ENCODE results near the gene PHF2.

PHF2 gene

DNA sequence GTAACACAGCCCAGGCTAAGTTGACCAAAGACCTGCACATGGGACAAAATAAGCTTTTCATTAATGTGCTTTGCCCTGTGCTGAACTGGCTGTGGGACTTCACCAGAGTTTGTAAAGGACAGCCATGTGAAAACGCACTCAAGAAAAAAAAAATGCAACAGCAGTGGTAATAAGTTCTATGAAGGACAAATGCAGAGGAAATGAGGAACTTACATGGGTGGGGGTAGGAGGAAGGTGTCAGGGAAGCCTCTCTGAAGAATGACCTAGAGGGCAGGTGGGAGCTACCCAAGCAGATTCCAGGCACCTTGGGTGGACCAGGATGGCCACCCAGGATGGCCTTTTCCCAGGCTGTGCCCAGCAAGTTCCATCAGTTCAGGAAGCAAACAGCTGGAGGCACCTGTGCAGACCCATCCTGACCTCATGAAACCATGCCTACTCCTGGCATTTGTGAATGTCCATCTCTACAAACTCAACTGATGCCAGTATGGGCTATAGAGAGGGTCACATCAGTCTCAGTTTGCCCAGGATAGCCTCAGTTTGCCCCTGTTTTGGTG lies 6.7 kb upstream of the PHF2 start:
- no peak for DNase-seq

DNA sequence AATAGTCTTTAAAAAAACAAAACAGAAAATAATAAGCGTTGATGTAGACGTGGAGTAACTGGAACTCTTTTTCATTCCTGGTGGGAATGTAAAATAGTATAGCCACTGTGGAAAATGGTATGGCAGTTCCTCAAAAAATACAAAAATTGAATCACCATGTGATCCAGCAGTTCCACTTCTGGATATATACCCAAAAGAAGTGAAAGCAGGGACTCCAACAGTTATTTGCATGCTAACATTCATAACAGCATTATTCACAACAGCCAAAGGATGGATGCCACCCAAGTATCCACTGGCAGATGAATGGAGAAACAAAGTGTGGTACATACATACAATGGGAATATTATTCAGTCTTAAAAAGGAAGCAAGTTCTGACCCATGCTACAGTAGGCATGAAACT lies 4.2 kb upstream of the PHF2 start:
- DNase-seq: no peak

DNA sequence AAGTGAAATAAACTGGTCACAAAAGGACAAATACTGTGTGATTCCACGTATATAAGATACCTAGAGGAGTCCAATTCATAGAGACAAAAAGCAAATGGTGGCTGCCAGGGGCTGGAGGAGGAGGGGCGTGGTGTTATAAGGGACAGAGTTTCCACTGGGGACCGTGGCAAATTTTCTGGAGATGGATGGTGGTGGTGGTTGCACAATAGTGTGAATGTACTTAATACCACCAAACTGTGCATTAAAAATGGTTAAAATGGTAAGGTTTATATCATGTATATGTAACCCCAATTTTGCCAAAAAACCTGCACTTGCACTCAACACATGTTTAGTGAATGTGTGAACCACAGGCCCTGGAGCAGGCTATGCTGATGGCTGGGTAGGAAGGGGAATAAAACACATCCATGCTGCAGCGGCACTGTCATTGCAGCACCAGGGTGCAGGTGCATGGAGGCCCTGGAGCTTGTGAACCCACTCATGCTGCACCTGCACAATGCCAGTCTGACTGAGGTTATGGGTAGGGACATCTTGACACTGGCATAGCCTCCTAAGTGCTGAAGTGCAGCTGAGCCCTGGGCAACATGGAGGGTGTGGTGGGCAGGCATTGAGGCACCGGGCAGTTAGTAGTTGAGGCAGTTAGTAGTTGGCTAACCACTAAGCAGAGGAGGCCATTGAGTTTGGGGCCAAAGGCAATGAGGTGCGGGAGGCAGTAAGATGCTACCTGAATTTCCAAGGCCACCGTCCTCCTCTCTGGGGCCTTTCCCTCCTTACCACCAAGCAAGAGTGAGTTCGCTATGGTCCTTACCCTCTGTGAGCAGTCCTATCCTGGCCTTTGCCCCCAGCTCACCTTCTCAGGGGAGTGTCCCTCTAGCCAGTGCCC lies 3.5 kb upstream of the PHF2 start:
- DNase-seq: no peak

DNA sequence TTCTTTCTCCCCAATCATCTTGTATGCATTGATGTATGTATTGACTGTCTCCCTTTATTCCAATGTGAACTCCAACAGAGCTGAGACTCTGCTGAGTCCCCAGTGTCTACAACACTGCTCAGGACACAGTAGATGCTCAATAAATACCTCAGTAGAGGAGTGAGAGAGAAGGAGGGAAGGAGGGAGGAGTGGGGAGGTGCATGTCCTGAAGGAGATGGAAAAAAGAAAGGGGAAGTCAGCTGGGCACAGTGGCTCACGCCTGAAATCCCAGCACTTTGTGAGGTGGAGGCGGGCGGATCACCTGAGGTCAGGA lies 2.9 kb upstream of the PHF2 start:
- no peak for DNase-seq

DNA sequence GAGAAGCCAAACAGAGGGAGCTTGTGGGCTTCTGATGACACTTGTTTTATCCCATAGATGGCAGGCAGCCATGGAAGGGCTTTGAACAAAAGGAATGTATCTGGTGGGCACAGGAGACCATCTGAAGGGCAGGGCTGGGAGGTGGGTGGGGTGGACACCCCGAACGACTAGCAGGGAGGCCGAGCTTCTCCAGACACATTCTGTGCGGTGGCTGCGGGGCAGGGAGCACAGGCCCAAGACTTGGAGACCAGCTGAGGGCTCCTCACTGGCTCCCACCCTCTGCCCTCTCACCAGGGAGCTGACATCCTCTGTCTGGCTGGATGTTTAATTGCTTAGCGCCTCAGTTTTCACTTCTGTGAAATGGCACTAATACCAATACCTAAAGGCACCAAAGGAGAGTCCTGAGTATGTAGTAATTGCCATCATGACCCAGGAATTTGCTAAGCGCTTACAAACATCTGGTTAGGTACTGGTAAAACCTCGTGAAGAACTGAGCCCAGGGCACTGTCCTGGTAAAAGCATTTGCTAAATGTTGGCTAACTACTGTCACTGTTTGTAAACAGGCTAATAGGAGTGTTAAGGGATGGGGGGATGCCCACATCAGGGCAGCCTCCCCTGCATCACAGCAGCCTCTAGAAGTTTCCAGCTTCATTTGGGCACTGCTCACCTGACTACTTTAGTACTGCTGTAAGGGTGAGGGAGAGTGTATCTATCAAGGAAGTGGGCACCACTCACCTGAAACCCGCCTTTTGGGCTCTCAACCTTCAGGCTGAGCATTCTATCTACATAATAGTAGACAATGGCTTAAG lies 2.1 kb upstream of the PHF2 start:
- DNase-seq: no peak

DNA sequence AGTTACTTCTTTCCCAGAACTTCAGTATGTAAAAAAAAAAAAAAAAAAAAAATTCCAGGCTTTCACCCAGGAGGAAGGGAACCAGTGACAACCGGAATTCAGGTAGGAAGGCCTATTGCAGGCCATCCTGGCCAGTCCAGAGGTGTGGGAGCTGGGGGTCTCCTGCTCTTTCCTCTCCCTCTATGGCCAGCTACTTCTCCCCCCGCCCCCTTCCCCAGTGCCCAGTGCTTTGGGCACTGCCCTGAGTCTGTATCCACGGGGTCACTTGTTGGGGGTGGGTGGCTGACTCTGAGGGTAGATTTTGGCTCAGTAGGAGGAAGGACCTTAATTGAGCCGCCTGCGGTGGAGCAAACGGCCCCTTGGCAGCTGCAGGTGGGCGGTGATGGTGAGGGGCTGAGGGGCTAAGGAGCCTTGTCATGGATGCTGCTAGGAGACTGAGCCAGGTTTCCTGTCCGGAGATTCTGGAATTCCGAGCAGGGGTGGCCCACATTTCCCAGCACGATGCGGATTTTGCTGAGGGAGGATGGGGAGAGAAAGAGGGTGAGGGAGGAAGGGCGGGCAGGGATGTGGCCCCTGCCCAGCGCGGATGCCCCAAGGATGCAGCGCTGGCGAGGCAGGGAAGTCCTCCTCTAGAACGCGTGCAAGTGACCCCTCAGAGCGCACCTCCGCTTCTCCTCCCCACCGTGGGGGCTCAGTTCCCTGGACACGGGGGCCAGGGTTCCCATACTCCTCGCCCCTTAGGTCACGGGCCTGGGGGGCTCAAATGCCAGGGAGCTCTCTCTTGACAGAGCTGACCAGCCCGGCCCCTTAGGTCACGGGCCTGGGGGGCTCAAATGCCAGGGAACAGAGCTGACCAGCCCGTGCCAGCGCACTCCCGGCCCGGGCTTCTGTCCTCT lies 1.2 kb upstream of the PHF2 start:
- DNase-seq: no peak

DNA sequence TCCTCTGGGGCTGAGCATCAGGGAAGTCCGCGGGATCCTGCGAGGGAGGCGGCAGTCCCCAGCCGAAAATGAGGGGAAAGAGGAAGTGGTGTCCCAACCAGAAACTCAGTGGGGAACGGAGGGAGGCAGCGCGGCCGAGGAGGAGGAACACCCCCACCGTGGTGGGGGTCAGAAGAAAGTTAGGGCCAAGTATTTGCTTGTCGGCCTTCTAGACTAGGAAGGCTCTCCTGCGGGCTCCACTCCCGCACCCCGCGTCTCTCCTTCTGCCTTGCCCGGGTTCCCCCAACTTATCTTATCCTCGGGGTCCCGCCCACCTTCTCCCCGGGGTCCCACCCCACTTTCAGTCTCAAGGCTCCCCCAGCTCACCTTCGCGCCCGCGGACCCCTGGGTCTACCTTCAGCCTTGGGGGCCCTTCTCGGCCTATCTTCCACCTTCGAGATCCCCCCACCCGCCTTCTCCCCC lies 557 bp upstream of the PHF2 start:
- no peak for DNase-seq

DNA sequence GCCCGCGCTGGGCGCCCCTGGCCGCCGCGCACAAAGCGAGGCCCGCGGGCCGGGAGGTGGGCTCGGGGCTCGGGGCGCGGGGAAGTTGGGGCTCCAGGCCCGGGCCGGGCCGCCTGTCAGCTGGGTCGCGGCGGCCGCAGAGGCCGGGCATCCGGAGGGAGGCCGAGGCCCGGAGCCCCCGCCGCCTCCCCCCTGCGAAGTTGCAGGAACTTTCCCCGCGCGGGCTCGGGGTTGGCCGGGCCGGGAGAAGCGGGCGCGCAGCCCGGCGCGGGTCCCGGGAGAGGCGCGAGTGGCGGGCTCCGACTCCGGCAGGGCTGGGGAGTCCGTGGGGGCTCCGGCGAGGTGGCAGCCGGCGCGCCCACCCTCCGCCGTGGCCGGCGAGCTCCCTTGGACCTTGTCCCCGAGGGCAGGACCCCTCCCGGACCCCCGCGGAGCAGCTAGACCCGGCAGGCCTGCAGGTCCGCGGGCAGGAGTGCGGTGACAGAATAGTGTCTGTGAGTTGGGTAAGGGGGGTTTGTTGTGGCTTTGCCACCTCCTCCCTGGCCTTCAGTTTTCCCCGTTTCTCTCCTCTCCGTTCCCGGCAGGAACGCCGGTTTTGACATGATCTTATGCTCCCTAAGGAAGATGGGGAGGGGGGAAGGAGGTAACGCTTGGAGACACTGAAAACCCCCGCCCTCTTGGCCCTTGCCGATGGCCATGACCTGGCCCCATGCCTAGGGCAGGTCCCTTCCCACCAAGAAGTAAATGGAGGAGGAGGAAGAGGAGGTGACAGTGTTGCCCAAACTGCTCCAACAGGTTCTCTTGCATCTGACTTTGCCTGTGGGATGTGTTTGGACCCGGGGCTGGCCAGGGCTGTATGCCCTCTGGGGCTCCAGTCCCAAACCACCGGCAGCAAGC lies 942 bp downstream of the PHF2 start:
- no peak for DNase-seq

DNA sequence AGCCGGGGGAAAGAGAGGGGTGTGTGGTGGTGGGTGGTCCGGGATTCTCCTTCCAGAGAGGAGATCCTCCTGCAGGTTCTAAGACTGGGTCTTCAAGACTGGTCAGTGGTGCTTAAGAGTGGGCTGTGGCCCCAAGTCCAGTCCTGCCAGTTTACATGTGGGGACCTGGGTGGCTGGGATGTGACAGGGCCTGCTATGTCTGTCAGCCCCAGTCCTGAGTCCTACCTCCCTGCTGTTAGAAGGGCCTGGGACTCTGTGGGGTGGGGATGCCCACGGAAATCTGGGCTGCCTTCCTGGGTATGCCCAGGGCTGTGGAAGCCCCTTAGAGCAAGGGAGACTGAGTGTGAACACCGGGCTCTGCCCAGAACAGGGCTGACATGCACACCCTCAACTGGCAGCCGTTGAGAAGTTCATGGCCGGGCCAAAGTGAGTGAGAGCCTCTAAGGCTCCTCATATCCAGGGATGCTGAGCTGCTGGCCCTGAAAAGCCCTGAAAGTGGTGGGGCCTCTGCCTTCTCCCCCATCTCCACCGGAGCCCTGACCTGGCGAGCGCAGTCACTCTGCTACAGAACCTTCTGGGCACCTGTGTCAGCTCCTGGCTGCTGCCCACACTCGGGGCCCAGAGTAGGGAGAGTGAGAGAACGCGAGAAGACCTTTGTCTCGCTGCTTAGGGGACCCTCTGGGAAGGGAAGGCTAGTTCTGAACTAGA lies 1.7 kb downstream of the PHF2 start:
- DNase-seq: no peak

DNA sequence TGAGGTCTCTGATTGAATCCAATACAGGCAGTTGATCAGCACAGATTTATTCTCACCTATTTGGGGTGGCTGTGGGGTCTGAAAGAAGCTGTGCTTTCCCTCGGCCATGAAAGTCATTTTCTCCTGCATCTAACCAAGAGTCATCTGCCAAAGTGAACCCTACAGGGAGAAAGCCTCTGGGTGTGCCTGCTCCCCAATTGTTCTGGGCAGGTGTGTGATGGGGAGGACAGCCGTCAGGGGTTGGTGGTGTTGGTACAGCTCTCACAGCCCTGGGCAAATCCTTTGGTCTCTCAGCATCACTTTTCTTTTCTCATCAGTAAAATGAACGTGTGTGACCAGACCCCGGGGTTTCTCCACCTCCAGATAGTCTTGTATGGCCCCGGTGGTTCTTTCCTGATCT lies 2.5 kb downstream of the PHF2 start:
- no peak for DNase-seq

DNA sequence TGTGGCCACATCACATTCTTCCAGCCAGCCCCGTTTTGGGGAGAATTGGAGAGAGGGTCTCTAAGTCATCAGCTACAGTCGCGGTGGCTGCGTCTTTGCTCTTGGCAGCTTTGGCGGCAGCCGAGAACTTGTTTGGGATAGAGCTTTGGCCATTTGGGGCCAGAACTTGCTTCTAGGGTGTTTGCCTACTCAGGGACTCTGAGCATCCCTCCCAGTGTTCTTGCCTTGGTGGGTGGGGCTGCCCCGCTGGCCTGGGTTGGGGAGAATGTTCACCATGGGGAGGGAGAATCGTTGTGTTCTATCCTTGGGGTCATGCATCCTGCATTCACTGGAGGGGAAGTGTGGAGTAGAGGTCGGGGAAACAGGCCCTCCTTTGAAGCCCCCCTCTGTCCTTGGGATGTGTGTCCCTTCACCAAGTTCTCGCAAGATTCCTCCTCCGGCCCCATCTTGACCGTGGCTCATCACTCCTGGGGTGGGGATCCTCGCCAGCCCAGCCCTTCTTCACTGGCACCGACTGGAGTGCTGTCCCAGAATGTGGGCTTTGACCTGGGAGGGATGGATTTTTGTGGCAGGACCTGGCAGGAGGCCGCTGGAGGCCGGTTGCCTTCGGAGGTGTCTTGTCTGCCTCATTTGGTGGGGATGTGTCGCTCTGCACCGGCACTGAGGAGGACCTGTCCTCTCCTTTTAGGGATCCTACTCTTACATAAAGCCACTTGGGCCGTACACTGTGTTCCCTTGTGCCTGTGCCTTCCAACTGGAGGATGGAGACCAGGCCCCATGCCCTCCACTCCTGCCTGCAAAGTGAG lies 3.5 kb downstream of the PHF2 start:
- no peak for DNase-seq

DNA sequence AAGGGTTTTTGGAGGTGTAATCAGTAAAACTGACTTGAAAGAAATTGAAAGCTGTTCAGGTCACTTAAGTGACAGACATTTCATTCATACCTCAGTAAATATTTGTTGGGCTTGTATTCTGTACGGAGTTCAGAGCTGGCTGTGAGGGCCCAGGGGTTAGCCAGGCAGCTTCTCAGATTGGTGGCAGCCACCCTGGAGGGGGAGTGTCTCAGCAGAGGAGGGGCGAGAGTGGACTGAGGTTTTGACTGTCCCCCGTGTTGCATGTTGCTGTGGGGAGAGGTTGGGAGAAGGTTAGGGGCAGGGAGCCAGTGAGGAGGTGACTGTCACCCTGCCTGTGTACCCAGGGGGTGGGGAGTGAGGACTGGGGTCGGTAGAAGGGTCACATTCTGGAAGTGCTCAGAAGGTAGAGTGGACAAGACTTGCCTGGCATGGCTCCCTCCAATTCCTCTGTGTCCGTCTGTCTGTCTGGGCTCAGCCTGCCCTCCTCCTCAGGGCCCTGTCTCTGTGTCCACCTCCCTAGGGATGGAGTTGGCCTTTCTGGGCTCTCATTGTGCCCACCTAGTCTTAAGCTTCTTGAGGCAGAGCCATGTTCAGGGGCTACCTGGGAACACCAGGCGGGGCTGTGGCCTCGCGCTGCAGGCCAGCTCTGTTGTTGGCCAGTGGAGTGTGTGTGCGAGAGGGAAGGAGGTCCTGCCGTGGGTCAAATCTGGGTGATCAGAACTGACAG lies 4.4 kb downstream of the PHF2 start:
- DNase-seq: no peak

DNA sequence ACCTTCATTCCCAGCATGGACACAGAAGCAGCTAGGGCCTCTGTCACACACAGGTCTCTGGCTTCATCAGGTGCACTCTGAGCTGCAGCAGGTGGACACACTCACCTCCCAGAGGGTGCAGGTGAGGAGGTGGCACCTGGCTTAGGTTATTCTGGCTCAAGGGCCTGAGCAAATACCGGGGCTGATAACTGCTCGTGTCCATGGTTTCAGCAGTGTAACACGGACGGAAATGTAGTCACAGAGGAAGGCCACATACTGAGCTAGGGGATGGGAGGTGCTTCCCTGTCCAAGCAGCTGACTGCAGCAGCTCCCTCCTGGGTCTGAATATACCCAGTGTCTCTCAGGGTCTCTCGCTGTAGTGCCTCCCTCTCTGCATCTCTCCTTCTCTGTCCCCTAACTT lies 5.7 kb downstream of the PHF2 start:
- DNase-seq: no peak

DNA sequence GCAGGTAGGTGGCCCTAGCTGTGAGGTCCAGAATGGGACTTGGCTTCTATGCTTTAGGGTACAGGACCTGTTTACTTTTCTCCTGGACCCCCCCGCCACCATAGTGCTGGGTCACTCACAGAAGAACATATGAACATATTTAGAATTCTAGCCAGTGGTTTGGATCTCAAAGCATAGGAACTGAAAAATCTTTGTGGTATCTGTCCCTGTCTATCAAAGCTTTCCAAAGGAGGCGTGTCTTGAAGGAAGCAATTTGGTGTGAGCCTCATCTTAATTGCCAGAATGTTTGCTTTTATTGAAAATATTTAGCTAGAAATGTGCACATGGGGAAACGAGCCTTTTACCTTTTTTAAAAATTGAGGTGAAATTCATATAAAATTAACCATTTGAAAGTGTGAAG lies 6.2 kb downstream of the PHF2 start:
- no peak for DNase-seq

DNA sequence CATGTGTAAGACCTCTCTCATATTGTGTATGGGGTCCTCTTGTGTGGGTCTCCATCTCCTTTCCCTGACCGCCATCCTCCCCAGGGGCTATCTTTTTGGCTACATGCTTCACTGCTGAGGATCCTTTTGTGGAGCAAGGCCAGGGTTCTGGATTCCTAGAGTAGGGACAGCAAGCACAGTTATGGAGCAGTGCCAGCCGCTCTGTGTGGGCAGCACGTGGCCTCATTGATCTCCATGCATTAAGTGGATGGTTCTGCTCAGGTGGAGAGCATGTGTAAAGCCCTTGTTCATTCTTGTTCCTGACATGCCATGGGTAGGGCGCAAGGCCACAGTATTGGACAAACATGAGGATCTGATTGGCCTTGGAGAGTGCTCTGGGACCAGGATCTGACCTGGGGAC lies 8.9 kb downstream of the PHF2 start:
- no peak for DNase-seq

DNA sequence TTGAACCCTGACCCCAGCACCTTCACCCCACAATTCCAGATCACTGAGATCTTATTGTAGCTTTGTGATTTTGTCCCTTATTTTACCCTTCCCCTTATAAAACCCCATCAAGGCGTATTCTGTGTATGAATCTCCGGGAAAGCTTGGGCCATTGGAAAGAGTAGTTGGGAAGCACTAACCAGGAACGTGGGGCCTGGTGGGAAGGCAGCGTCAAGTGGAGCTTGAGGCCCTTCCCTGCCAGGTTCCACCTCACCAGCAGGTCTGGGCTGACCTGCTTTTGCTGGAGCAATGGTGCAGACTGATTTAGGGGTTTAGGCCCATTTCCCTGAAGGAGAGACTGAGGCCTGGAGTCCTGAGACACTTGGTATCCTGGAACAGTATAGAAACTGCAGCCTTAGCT lies 9.3 kb downstream of the PHF2 start:
- DNase-seq: no peak

DNA sequence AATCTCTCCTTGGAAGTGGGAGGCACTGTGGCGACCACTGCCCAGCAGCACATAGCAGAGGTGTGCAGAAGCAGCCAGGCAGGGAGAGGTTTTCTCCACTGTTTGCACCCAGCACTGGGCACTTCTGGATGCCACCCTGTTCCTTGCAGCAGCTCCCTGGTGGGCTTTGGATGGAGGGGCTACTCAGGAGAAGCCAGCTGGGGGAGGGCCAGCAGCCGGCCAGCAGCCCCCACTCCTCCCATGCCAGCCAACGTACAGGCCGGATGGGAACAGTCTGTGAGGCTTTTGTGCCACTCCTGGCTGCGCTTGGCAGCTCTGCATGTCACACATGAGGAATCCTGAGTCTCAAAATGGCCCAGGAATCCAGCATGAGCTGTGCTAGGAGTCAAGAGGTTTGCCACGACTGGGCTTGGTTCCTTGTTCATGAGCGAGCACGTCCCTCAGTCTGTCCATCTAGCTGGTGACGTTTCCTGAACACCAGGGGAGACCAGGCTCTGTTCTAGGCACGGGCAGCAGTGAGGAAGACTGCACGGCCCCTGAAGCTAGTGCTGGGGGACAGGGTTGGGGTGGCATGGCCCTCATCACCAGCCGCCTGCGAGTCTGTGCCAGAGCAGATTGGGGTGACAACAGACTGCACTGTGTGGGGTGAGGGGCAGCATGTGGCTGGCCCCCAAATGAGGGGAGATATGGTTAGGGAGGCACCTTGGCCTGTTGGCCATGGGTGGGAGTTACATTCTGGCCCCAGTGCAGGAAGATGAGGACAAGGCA lies 10.1 kb downstream of the PHF2 start:
- no peak for DNase-seq

DNA sequence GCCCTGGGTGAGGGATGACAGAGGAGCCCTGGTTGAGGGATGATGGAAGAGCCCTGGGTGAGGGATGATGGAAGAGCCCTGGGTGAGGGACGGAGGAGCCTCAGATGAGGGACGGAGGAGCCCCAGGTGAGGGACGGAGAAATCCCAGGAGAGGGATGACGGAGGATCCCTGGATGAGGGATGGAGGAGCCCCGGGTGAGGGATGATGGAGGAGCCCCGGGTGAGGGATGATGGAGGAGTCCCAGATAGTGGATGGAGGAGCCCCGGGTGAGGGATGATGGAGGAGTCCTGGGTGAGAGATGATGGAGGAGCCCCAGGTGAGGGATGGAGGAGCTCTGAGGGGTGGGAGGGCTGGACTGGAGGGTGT lies 10.9 kb downstream of the PHF2 start:
- DNase-seq: no peak

Data from NCI-H1694 (cell line).